Vagina (tissue), 2 donors: ENCODE measurements around the gene SIGLEC12.

Source experiments
- POLR2A ChIP-seq, 2 donors: fragments of 450-650 bp; IDR thresholded peaks; one replicate each; pipeline ENCODE4 v1.6.1; 2017; ENCODE audit warnings: antibody characterized with exemption in 2 of 2, mild to moderate bottlenecking in 2 of 2, moderate library complexity in 2 of 2
- POLR2AphosphoS5 ChIP-seq, 2 donors: sonication (generic); formaldehyde crosslinking; IDR thresholded peaks; one replicate each; pipeline ENCODE4 v1.9.0; 2017; ENCODE audit warnings: antibody characterized with exemption in 2 of 2, mild to moderate bottlenecking in 2 of 2, low read depth in 1 of 2; ENCODE audit not compliant: insufficient read depth in 1 of 2
- TF ChIP-seq, protein P1 (sequence below), 3 experiments: fragments of 450-650 bp in 2 of 3; fragments of 200-600 bp in 1 of 3; sonication (generic) in 1 of 3; IDR thresholded peaks; one replicate each; pipeline ENCODE4 v1.5.1; 2017 to 2019; ENCODE audit warnings: antibody characterized with exemption in 3 of 3, mild to moderate bottlenecking in 2 of 3, moderate library complexity in 2 of 3

DNA sequence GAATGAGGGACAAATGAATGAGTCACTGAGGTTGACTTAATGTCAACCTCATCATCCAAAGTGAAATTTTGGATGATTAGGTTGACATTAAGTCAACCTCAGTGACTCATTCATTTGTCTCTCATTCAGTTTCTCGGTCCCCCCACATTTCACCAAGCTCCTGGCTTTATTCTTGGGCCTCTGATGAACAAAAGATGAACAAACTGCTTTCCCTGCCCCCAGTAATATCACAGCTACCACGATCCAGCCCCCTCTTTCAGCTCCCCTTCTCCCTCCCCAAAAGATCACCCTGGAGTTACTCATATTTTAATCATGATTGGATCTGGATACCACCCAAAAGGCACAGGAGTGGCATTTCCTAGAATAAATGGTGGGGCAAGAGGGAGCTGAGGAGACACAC is 12.5 kb downstream of the SIGLEC12 start:
- TF ChIP-seq POLR2A (IDR thresholded peaks at IDR 0.05): no peak
- TF ChIP-seq, protein P1, sequence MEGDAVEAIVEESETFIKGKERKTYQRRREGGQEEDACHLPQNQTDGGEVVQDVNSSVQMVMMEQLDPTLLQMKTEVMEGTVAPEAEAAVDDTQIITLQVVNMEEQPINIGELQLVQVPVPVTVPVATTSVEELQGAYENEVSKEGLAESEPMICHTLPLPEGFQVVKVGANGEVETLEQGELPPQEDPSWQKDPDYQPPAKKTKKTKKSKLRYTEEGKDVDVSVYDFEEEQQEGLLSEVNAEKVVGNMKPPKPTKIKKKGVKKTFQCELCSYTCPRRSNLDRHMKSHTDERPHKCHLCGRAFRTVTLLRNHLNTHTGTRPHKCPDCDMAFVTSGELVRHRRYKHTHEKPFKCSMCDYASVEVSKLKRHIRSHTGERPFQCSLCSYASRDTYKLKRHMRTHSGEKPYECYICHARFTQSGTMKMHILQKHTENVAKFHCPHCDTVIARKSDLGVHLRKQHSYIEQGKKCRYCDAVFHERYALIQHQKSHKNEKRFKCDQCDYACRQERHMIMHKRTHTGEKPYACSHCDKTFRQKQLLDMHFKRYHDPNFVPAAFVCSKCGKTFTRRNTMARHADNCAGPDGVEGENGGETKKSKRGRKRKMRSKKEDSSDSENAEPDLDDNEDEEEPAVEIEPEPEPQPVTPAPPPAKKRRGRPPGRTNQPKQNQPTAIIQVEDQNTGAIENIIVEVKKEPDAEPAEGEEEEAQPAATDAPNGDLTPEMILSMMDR (IDR thresholded peaks at IDR 0.05): no peak
- no peak for TF ChIP-seq POLR2AphosphoS5 (IDR thresholded peaks at IDR 0.05; ENCODE audit: insufficient read depth in 1 of 2, low read depth in 1 of 2)
